IMR-90 (cell line): ENCODE data around the gene MAP2K5.

Experiments
- BHLHE40 ChIP-seq: fragments of 150-350 bp; IDR thresholded peaks from 2 replicates; pipeline ENCODE4 v1.6.1; 2016; ENCODE audit warnings: mild to moderate bottlenecking, low read depth, low read length
- CEBPB ChIP-seq: IDR thresholded peaks from 2 replicates; pipeline ENCODE4 v1.6.1; 2012; ENCODE audit warnings: low read depth, low read length, improper control_type of control experiment
- CHD1 ChIP-seq: IDR thresholded peaks from 2 replicates; pipeline ENCODE4 v1.6.1; 2012; ENCODE audit warnings: low read depth, low read length, improper control_type of control experiment
- MAFK ChIP-seq: IDR thresholded peaks from 2 replicates; pipeline ENCODE4 v1.6.1; 2012; ENCODE audit warnings: low read depth, low read length, improper control_type of control experiment
- MAZ ChIP-seq: IDR thresholded peaks from 2 replicates; pipeline ENCODE4 v1.6.1; 2012; ENCODE audit warnings: low read depth, mild to moderate bottlenecking, low read length, improper control_type of control experiment, moderate library complexity, borderline replicate concordance
- MXI1 ChIP-seq: IDR thresholded peaks from 2 replicates; pipeline ENCODE4 v1.6.1; 2012; ENCODE audit warnings: low read depth, mild to moderate bottlenecking, low read length, moderate library complexity, borderline replicate concordance
- POLR2A ChIP-seq: IDR thresholded peaks from 2 replicates; pipeline ENCODE4 v1.6.1; 2012; ENCODE audit warnings: mild to moderate bottlenecking, low read depth, low read length
- RAD21 ChIP-seq: IDR thresholded peaks from 2 replicates; pipeline ENCODE4 v1.6.1; 2012; ENCODE audit warnings: low read length, improper control_type of control experiment
- RCOR1 ChIP-seq: IDR thresholded peaks from 2 replicates; pipeline ENCODE4 v1.6.1; 2012; ENCODE audit warnings: mild to moderate bottlenecking, low read length, improper control_type of control experiment; ENCODE audit not compliant: insufficient replicate concordance
- TF ChIP-seq, protein P1 (sequence below): conservative IDR thresholded peaks from 2 replicates; pipeline ENCODE4 v1.5.1; 2012; ENCODE audit warnings: mild to moderate bottlenecking, low read depth, low read length, improper control_type of control experiment
- TF ChIP-seq, protein P2 (sequence below): fragments of 150-350 bp; IDR thresholded peaks from 2 replicates; pipeline ENCODE4 v1.6.1; 2017; ENCODE audit warnings: mild to moderate bottlenecking, antibody characterized with exemption, low read length, low read depth
- TF ChIP-seq, protein P3 (sequence below): fragments of 150-350 bp; IDR thresholded peaks from 2 replicates; pipeline ENCODE4 v1.6.1; 2016; ENCODE audit warnings: low read depth, mild to moderate bottlenecking, low read length, moderate library complexity, borderline replicate concordance

DNA sequence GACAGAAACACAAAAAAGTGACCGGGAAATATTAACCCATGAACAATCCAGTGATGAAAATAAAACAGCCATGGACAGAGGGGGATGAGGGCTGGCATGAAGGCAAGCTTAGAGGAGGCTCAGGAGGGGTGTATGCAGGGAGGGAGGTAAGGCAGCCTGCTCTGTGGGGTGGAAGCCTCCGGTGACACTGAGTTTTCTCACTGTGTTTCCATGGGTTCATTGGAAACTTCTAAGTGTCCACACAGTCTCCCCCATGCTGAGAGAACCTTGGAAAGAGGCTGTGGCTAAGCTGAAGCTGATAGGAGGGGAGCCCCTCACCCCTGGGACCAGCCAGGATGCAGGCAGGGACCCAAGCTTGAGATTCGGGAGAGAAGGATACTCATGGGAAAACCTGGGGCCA lies 276.0 kb downstream of the MAP2K5 start:
- TF ChIP-seq MAFK = no peak
- TF ChIP-seq, protein P1, sequence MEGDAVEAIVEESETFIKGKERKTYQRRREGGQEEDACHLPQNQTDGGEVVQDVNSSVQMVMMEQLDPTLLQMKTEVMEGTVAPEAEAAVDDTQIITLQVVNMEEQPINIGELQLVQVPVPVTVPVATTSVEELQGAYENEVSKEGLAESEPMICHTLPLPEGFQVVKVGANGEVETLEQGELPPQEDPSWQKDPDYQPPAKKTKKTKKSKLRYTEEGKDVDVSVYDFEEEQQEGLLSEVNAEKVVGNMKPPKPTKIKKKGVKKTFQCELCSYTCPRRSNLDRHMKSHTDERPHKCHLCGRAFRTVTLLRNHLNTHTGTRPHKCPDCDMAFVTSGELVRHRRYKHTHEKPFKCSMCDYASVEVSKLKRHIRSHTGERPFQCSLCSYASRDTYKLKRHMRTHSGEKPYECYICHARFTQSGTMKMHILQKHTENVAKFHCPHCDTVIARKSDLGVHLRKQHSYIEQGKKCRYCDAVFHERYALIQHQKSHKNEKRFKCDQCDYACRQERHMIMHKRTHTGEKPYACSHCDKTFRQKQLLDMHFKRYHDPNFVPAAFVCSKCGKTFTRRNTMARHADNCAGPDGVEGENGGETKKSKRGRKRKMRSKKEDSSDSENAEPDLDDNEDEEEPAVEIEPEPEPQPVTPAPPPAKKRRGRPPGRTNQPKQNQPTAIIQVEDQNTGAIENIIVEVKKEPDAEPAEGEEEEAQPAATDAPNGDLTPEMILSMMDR = no peak
- no peak for TF ChIP-seq CEBPB
- no peak for TF ChIP-seq POLR2A
- TF ChIP-seq RAD21 = no peak
- TF ChIP-seq CHD1 = no peak
- TF ChIP-seq, protein P2, sequence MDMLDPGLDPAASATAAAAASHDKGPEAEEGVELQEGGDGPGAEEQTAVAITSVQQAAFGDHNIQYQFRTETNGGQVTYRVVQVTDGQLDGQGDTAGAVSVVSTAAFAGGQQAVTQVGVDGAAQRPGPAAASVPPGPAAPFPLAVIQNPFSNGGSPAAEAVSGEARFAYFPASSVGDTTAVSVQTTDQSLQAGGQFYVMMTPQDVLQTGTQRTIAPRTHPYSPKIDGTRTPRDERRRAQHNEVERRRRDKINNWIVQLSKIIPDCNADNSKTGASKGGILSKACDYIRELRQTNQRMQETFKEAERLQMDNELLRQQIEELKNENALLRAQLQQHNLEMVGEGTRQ = no peak
- TF ChIP-seq, protein P3, sequence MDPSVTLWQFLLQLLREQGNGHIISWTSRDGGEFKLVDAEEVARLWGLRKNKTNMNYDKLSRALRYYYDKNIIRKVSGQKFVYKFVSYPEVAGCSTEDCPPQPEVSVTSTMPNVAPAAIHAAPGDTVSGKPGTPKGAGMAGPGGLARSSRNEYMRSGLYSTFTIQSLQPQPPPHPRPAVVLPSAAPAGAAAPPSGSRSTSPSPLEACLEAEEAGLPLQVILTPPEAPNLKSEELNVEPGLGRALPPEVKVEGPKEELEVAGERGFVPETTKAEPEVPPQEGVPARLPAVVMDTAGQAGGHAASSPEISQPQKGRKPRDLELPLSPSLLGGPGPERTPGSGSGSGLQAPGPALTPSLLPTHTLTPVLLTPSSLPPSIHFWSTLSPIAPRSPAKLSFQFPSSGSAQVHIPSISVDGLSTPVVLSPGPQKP = no peak
- TF ChIP-seq MXI1 = no peak
- TF ChIP-seq RCOR1 = no peak
- no peak for TF ChIP-seq BHLHE40
- TF ChIP-seq MAZ = no peak
